H9 (cell line): Measurements from ENCODE around the gene MAP2K2. TPM values are rescaled to one million over a fixed set of nuclear protein-coding genes. Genes with fewer than 3 reads are reported as not detected.

Experiments used
- DNase-seq: peaks from one replicate; pipeline ENCODE4 v3.0.0-alpha.2; 2017
- H2AFZ ChIP-seq: one replicate; pipeline ENCODE4 v1.6.1; 2013; ENCODE audit warnings: mild to moderate bottlenecking, low read length, control low read depth, moderate library complexity
- H2AK5ac ChIP-seq: 2 replicates; pipeline ENCODE4 v1.6.1; 2013; ENCODE audit warnings: low read length, control low read depth, mixed read lengths; ENCODE audit not compliant: insufficient read length
- H2BK120ac ChIP-seq: one replicate; pipeline ENCODE4 v1.6.1; 2013; ENCODE audit warnings: low read depth, mild to moderate bottlenecking, low read length, control low read depth, inconsistent platforms; ENCODE audit not compliant: poor library complexity, severe bottlenecking
- H2BK12ac ChIP-seq: 2 replicates; pipeline ENCODE4 v1.6.1; 2013; ENCODE audit warnings: low read length, control low read depth, mixed read lengths, low read depth; ENCODE audit not compliant: insufficient read length
- H2BK15ac ChIP-seq: 2 replicates; pipeline ENCODE4 v1.6.1; 2013; ENCODE audit warnings: low read depth, low read length, control low read depth
- H2BK20ac ChIP-seq: one replicate; pipeline ENCODE4 v1.6.1; 2013; ENCODE audit warnings: low read depth, mild to moderate bottlenecking, low read length, control low read depth, inconsistent platforms; ENCODE audit not compliant: poor library complexity, severe bottlenecking
- H2BK5ac ChIP-seq: 2 replicates; pipeline ENCODE4 v1.6.1; 2013; ENCODE audit warnings: low read length, control low read depth, mixed read lengths; ENCODE audit not compliant: insufficient read length
- H3K14ac ChIP-seq: 2 replicates; pipeline ENCODE4 v1.6.1; 2013; ENCODE audit warnings: low read length, control low read depth; ENCODE audit not compliant: insufficient read depth
- H3K18ac ChIP-seq: 2 replicates; pipeline ENCODE4 v1.6.1; 2013; ENCODE audit warnings: low read depth, mild to moderate bottlenecking, mixed read lengths, low read length, control low read depth; ENCODE audit not compliant: insufficient read length
- H3K23ac ChIP-seq: 2 replicates; pipeline ENCODE4 v1.6.1; 2013; ENCODE audit warnings: low read length, control low read depth, mixed read lengths, low read depth; ENCODE audit not compliant: insufficient read length
- H3K23me2 ChIP-seq: 2 replicates; pipeline ENCODE4 v1.6.1; 2013; ENCODE audit warnings: low read depth, mild to moderate bottlenecking, mixed read lengths, low read length, control low read depth; ENCODE audit not compliant: insufficient read length, poor library complexity, severe bottlenecking
- H3K27ac ChIP-seq: 2 replicates; pipeline ENCODE4 v1.5.1; 2013; ENCODE audit warnings: low read length, control low read depth, mixed read lengths, low read depth; ENCODE audit not compliant: insufficient read length
- H3K27me3 ChIP-seq: 2 replicates; pipeline ENCODE4 v1.6.1; 2013; ENCODE audit warnings: low read length, control low read depth, inconsistent platforms; ENCODE audit not compliant: insufficient read depth
- H3K4ac ChIP-seq: 2 replicates; pipeline ENCODE4 v1.6.1; 2013; ENCODE audit warnings: low read depth, mild to moderate bottlenecking, control low read depth, inconsistent platforms, low read length, moderate library complexity
- H3K4me1 ChIP-seq: 2 replicates; pipeline ENCODE4 v1.6.1; 2013; ENCODE audit warnings: low read length, control low read depth, inconsistent platforms; ENCODE audit not compliant: insufficient read depth
- H3K4me2 ChIP-seq: 2 replicates; pipeline ENCODE4 v1.6.1; 2013; ENCODE audit warnings: low read length, control low read depth, mixed read lengths; ENCODE audit not compliant: insufficient read length, insufficient read depth
- H3K56ac ChIP-seq: 2 replicates; pipeline ENCODE4 v1.6.1; 2013; ENCODE audit warnings: low read depth, mild to moderate bottlenecking, mixed read lengths, low read length, control low read depth; ENCODE audit not compliant: insufficient read length
- H3K79me1 ChIP-seq: 2 replicates; pipeline ENCODE4 v1.6.1; 2013; ENCODE audit warnings: low read depth, mild to moderate bottlenecking, moderate library complexity, low read length, control low read depth, inconsistent platforms; ENCODE audit not compliant: insufficient read depth, poor library complexity, severe bottlenecking
- H3K79me2 ChIP-seq: 2 replicates; pipeline ENCODE4 v1.6.1; 2013; ENCODE audit warnings: low read length, control low read depth, inconsistent platforms; ENCODE audit not compliant: insufficient read depth
- H3K9ac ChIP-seq: 2 replicates; pipeline ENCODE4 v1.6.1; 2013; ENCODE audit warnings: low read length, control low read depth, mixed read lengths; ENCODE audit not compliant: insufficient read length; ENCODE audit errors: extremely low read depth
- H3K9me3 ChIP-seq: one replicate; pipeline ENCODE4 v1.6.1; 2013; ENCODE audit warnings: low read depth, low read length, inconsistent platforms; ENCODE audit not compliant: control insufficient read depth
- H3T11ph ChIP-seq: one replicate; pipeline ENCODE4 v1.6.1; 2013; ENCODE audit warnings: mild to moderate bottlenecking, low read length, control low read depth, inconsistent platforms
- H4K20me1 ChIP-seq: one replicate; pipeline ENCODE4 v1.6.1; 2013; ENCODE audit not compliant: control insufficient read depth, insufficient read length, insufficient read depth
- H4K5ac ChIP-seq: 2 replicates; pipeline ENCODE4 v1.6.1; 2013; ENCODE audit warnings: low read depth, mild to moderate bottlenecking, mixed read lengths, low read length, control low read depth; ENCODE audit not compliant: insufficient read length
- H4K8ac ChIP-seq: replicated peaks from 2 replicates; pipeline ENCODE4 v1.6.1; 2013; ENCODE audit warnings: low read length, control low read depth, mixed read lengths, low read depth; ENCODE audit not compliant: insufficient read length
- H4K91ac ChIP-seq: 2 replicates; pipeline ENCODE4 v1.6.1; 2013; ENCODE audit warnings: low read depth, mild to moderate bottlenecking, moderate library complexity, mixed read lengths, low read length, control low read depth; ENCODE audit not compliant: insufficient read length
- H3K27ac Mint-ChIP-seq, 3 experiments: 2 replicates in 2 of 3; 3 replicates in 1 of 3; pipeline ENCODE4 v1.8.0; 2020 to 2021; ENCODE audit warnings: mixed read lengths in 3 of 3, mild to moderate bottlenecking in 1 of 3, moderate library complexity in 1 of 3
- H3K27me3 Mint-ChIP-seq: 2 replicates; pipeline ENCODE4 v1.8.0; 2021; ENCODE audit warnings: low read depth, mild to moderate bottlenecking, moderate library complexity, mixed read lengths
- H3K36me3 Mint-ChIP-seq, 3 experiments: 2 replicates in 2 of 3; 3 replicates in 1 of 3; pipeline ENCODE4 v1.8.0; 2020 to 2021; ENCODE audit warnings: low read depth in 3 of 3, mixed read lengths in 3 of 3; ENCODE audit not compliant: insufficient read depth in 1 of 3
- H3K4me1 Mint-ChIP-seq, 2 experiments: 2 replicates each; pipeline ENCODE4 v1.8.0; 2020; ENCODE audit warnings: mixed read lengths in 2 of 2
- H3K4me3 Mint-ChIP-seq, 2 experiments: 2 replicates in 1 of 2; 3 replicates in 1 of 2; pipeline ENCODE4 v1.8.0; 2020 to 2021; ENCODE audit warnings: mild to moderate bottlenecking in 2 of 2, mixed read lengths in 2 of 2, moderate library complexity in 1 of 2
- H3K9me3 Mint-ChIP-seq, 2 experiments: 2 replicates in 1 of 2; 3 replicates in 1 of 2; pipeline ENCODE4 v1.8.0; 2020; ENCODE audit warnings: mild to moderate bottlenecking in 2 of 2, mixed read lengths in 2 of 2, moderate library complexity in 1 of 2
- WGBS: extraction: QIAGEN DNeasy Blood & Tissue Kit; methylation state at CpG from one replicate; pipeline ENCODE4 v1.1.7; 2013; ENCODE audit warnings: missing lambda C conversion rate, low lambda C conversion rate, mixed read lengths; ENCODE audit not compliant: insufficient read length; ENCODE audit errors: extremely low coverage; 5-methylcytosine and 5-hydroxymethylcytosine counted together
- total RNA-seq: library from RNA; stranded (reverse); gene quantifications from 2 replicates; pipeline ENCODE4 v1.2.1, GENCODE V29; 2021
- TF ChIP-seq, protein P1 (sequence below): fragments of 200-600 bp; sonication (generic); conservative IDR thresholded peaks from 3 replicates; pipeline ENCODE4 v1.8.0; 2021; ENCODE audit warnings: antibody characterized with exemption, mild to moderate bottlenecking

The MAP2K2 gene
- total RNA-seq, 1 experiment from 2014 or later, result 167 TPM

DNA sequence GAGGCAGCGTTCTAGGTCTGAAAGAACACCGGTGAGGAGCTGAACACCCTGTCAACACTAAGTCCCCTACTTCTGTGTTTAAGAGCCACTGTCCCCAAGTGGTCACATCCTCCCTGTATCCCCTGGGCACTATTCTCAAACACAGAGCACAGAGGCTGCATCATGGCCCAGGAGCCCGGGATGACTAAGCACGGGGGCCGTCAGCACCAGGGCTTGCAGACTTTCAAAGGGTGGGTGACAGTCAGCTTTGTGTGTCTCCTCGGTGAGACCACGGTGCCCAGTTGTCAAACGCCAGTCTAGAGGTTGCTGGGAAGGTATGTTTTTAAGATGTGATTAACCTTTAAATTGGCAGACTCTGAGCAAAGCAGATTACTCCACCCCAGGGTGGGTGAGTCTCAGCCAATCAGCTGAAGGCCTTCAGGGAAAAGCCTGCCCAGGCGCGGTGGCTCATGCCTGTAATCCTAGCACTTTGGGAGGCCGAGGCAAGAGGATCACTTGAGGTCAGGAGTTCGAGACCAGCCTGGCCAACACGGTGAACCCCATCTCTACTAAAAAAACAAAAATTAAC is 8.0 kb downstream of the MAP2K2 start:
- H3K23ac ChIP-seq, result no peak overlapping the region
- no peak overlapping the region for H3K4me2 ChIP-seq
- H2BK5ac ChIP-seq, result no peak overlapping the region
- H3K14ac ChIP-seq, result no peak overlapping the region
- H4K8ac ChIP-seq, result no peak overlapping the region
- no peak overlapping the region for H2BK20ac ChIP-seq
- no peak overlapping the region for H3K27ac ChIP-seq
- no peak overlapping the region for H3K9ac ChIP-seq
- H3K79me1 ChIP-seq, result no peaks in the 10 kb centered on the region
- H3K27me3 ChIP-seq, result no peaks in the 10 kb centered on the region
- H2AK5ac ChIP-seq, result no peak overlapping the region
- Mint-ChIP-seq H3K27me3 (no peaks in the 10 kb centered on the region; the same call in 1 of the 2 replicates), H3K9me3 (peaks cover 5% of the 10 kb centered on the region in 2 experiments; a peak in 2 of 5 replicates), H3K4me3 (no peak overlapping the region), H3K27ac (no peak overlapping the region), H3K4me1 (no peaks in the 10 kb centered on the region), H3K36me3 (peaks cover 40 to 70% (median 67%) of the 10 kb centered on the region in 3 experiments)
- no peak overlapping the region for H3K4ac ChIP-seq
- TF ChIP-seq, protein P1, sequence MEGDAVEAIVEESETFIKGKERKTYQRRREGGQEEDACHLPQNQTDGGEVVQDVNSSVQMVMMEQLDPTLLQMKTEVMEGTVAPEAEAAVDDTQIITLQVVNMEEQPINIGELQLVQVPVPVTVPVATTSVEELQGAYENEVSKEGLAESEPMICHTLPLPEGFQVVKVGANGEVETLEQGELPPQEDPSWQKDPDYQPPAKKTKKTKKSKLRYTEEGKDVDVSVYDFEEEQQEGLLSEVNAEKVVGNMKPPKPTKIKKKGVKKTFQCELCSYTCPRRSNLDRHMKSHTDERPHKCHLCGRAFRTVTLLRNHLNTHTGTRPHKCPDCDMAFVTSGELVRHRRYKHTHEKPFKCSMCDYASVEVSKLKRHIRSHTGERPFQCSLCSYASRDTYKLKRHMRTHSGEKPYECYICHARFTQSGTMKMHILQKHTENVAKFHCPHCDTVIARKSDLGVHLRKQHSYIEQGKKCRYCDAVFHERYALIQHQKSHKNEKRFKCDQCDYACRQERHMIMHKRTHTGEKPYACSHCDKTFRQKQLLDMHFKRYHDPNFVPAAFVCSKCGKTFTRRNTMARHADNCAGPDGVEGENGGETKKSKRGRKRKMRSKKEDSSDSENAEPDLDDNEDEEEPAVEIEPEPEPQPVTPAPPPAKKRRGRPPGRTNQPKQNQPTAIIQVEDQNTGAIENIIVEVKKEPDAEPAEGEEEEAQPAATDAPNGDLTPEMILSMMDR, result no peak
- no peaks in the 10 kb centered on the region for H3K9me3 ChIP-seq
- no peak overlapping the region for H3T11ph ChIP-seq
- H3K18ac ChIP-seq, result no peak overlapping the region
- no peaks in the 10 kb centered on the region for H4K20me1 ChIP-seq
- no peak overlapping the region for H2BK15ac ChIP-seq
- DNase-seq, result no peak
- no peak overlapping the region for H2AFZ ChIP-seq
- no peak overlapping the region for H2BK12ac ChIP-seq
- WGBS, result no CpG with 5 or more reads among the region's 13 CpGs
- H3K79me2 ChIP-seq, result peaks cover 2% of the 10 kb centered on the region; the same call in 1 of the 2 replicates
- no peak overlapping the region for H2BK120ac ChIP-seq
- H4K5ac ChIP-seq, result no peak overlapping the region
- no peaks in the 10 kb centered on the region for H3K23me2 ChIP-seq
- no peak overlapping the region for H3K56ac ChIP-seq
- H4K91ac ChIP-seq, result no peak overlapping the region
- H3K4me1 ChIP-seq, result no peaks in the 10 kb centered on the region
